SK-N-SH (cell line): Measurements from ENCODE around the gene MGAT5. TPM values are rescaled to one million over a fixed set of nuclear protein-coding genes. Genes with fewer than 3 reads are reported as not detected.

Experiments
- CTCF ChIA-PET: fragments of 300-600, 350-600 bp; formaldehyde crosslinking; extraction: SDS; loops from one replicate; lab custom pipeline; 2021; lab: Yijun Ruan, JAX
- POLR2A ChIA-PET: fragments of 350-600 bp; sonication (Branson Sonifier 250); formaldehyde crosslinking; extraction: SDS; loops from one replicate; lab custom pipeline; 2020; ENCODE audit warnings: antibody characterized with exemption, inconsistent platforms; lab: Yijun Ruan, JAX
- DNase-seq: peaks from one replicate; pipeline ENCODE4 v3.0.0; 2012
- H2AFZ ChIP-seq: fragments of 200-600 bp; sonication (generic); 2 replicates; pipeline ENCODE4 v1.8.1; 2016; ENCODE audit warnings: antibody characterized with exemption, mild to moderate bottlenecking, low read depth
- H3F3A ChIP-seq: fragments of 200-600 bp; sonication (generic); replicated peaks from 2 replicates; pipeline ENCODE3; 2016; ENCODE audit warnings: antibody characterized with exemption, mild to moderate bottlenecking; ENCODE audit not compliant: insufficient read depth
- H3K27ac ChIP-seq, 2 experiments: fragments of 200-500 bp in 1 of 2; fragments of 200-600 bp in 1 of 2; sonication (Bioruptor generic) in 1 of 2; sonication (generic), shearing (Covaris generic) in 1 of 2; 2 replicates each; pipeline versions ENCODE4 v1.5.1 to v1.6.1; 2014 to 2016; ENCODE audit warnings: low read depth in 2 of 2, inconsistent platforms in 1 of 2, low read length in 1 of 2, mild to moderate bottlenecking in 1 of 2, mixed read lengths in 1 of 2
- H3K27me3 ChIP-seq: fragments of 200-600 bp; sonication (generic), shearing (Covaris generic); 2 replicates; pipeline ENCODE4 v1.6.1; 2016; ENCODE audit warnings: mixed run types; ENCODE audit not compliant: insufficient read depth
- H3K36me3 ChIP-seq, 2 experiments: fragments of 200-500 bp in 1 of 2; fragments of 200-600 bp in 1 of 2; sonication (Bioruptor generic) in 1 of 2; sonication (generic) in 1 of 2; replicated peaks in 1 of 2; 2 replicates each; pipeline versions ENCODE3 to v1.5.1; 2014 to 2016; ENCODE audit warnings: low read length in 1 of 2, mild to moderate bottlenecking in 1 of 2; ENCODE audit not compliant: insufficient read depth in 2 of 2, control insufficient read depth in 1 of 2
- H3K4me1 ChIP-seq, 2 experiments: fragments of 200-500 bp in 1 of 2; fragments of 200-600 bp in 1 of 2; sonication (Bioruptor generic) in 1 of 2; sonication (generic), shearing (Covaris generic) in 1 of 2; 2 replicates each; pipeline versions ENCODE4 v1.5.1 to v1.6.1; 2014 to 2016; ENCODE audit warnings: low read depth in 1 of 2, low read length in 1 of 2, mixed run types in 1 of 2; ENCODE audit not compliant: insufficient read depth in 2 of 2, control insufficient read depth in 1 of 2
- H3K4me2 ChIP-seq: fragments of 200-600 bp; sonication (generic), shearing (Covaris generic); 2 replicates; pipeline ENCODE4 v1.6.1; 2017; ENCODE audit warnings: mixed run types
- H3K4me3 ChIP-seq, 2 experiments: fragments of 200-500 bp in 1 of 2; fragments of 200-600 bp in 1 of 2; sonication (Bioruptor generic) in 1 of 2; sonication (generic), shearing (Covaris generic) in 1 of 2; 2 replicates each; pipeline versions ENCODE4 v1.5.1 to v1.8.1; 2014 to 2016; ENCODE audit warnings: low read depth in 2 of 2, inconsistent platforms in 1 of 2, low read length in 1 of 2, mild to moderate bottlenecking in 1 of 2, mixed read lengths in 1 of 2, moderate library complexity in 1 of 2
- H3K79me2 ChIP-seq: fragments of 200-600 bp; sonication (generic); 2 replicates; pipeline ENCODE4 v1.8.1; 2017; ENCODE audit warnings: mild to moderate bottlenecking; ENCODE audit not compliant: insufficient read depth
- H3K9ac ChIP-seq: fragments of 200-600 bp; sonication (generic); 2 replicates; pipeline ENCODE4 v1.6.1; 2017; ENCODE audit warnings: mixed run types
- H3K9me2 ChIP-seq: fragments of 200-600 bp; sonication (generic); 2 replicates; pipeline ENCODE4 v1.6.1; 2017; ENCODE audit warnings: mixed run types
- H3K9me3 ChIP-seq: fragments of 200-600 bp; sonication (generic); 2 replicates; pipeline ENCODE4 v1.6.1; 2017; ENCODE audit warnings: mixed run types, mild to moderate bottlenecking, moderate library complexity
- H4K20me1 ChIP-seq: fragments of 200-600 bp; sonication (generic); 2 replicates; pipeline ENCODE4 v1.6.1; 2017; ENCODE audit warnings: mild to moderate bottlenecking, mixed run types; ENCODE audit not compliant: insufficient read depth
- CHD2 ChIP-seq: fragments of 150-350 bp; IDR thresholded peaks from 2 replicates; pipeline ENCODE4 v1.6.1; 2018; ENCODE audit warnings: low read length; ENCODE audit not compliant: partially characterized antibody
- EP300 ChIP-seq, 2 experiments: IDR thresholded peaks; 2 replicates each; pipeline versions ENCODE4 v1.4.0 to v1.6.1; 2012; ENCODE audit warnings: borderline replicate concordance in 1 of 2, low read depth in 1 of 2, low read length in 1 of 2
- EZH2phosphoT487 ChIP-seq: fragments of 200-600 bp; sonication (generic); IDR thresholded peaks from 2 replicates; pipeline ENCODE4 v1.6.1; 2017; ENCODE audit warnings: low read depth, mixed run types, mild to moderate bottlenecking, antibody characterized with exemption, moderate library complexity, borderline replicate concordance
- GATA2 ChIP-seq: sonication (generic); formaldehyde crosslinking; IDR thresholded peaks from 2 replicates; pipeline ENCODE4 v1.5.0; 2020; ENCODE audit warnings: mild to moderate bottlenecking, missing genetic modification reagents
- JUND ChIP-seq: IDR thresholded peaks from 2 replicates; pipeline ENCODE4 v1.4.0; 2012
- MEF2A ChIP-seq: IDR thresholded peaks from 2 replicates; pipeline ENCODE4 v1.4.0; 2012; ENCODE audit warnings: low read depth, borderline replicate concordance
- MXI1 ChIP-seq: IDR thresholded peaks from 2 replicates; pipeline ENCODE4 v1.6.1; 2012; ENCODE audit warnings: mild to moderate bottlenecking, low read depth, low read length, improper control_type of control experiment
- NFIC ChIP-seq: IDR thresholded peaks from 2 replicates; pipeline ENCODE4 v1.4.0; 2012; ENCODE audit warnings: borderline replicate concordance
- NRF1 ChIP-seq: IDR thresholded peaks from 2 replicates; pipeline ENCODE4 v1.6.1; 2012; ENCODE audit warnings: low read depth, mild to moderate bottlenecking, low read length
- RAD21 ChIP-seq: IDR thresholded peaks from 2 replicates; pipeline ENCODE4 v1.6.1; 2012; ENCODE audit warnings: mild to moderate bottlenecking, low read length
- RCOR1 ChIP-seq: fragments of 150-350 bp; IDR thresholded peaks from 2 replicates; pipeline ENCODE4 v1.6.1; 2017; ENCODE audit warnings: antibody characterized with exemption, low read length
- REST ChIP-seq: IDR thresholded peaks from 2 replicates; pipeline ENCODE4 v1.6.1; 2012; ENCODE audit warnings: mild to moderate bottlenecking, low read depth, low read length, moderate library complexity
- RFX5 ChIP-seq: IDR thresholded peaks from 2 replicates; pipeline ENCODE4 v1.6.1; 2012; ENCODE audit warnings: mild to moderate bottlenecking, improper control_type of control experiment, low read length
- SIN3A ChIP-seq: IDR thresholded peaks from 2 replicates; pipeline ENCODE4 v1.6.1; 2012; ENCODE audit warnings: low read depth, mild to moderate bottlenecking, low read length, moderate library complexity, borderline replicate concordance
- SMC3 ChIP-seq: IDR thresholded peaks from 2 replicates; pipeline ENCODE4 v1.6.1; 2012; ENCODE audit warnings: low read depth, low read length, improper control_type of control experiment
- WGBS: methylation state at CpG from one replicate; pipeline ENCODE4 v1.1.6; 2017; ENCODE audit warnings: low lambda C conversion rate; 5-methylcytosine and 5-hydroxymethylcytosine counted together
- polyA plus RNA-seq, 3 experiments: library from polyadenylated mRNA; depleted of rRNA; stranded (reverse); fragments of >200 nt; gene quantifications; 2 replicates each; pipeline ENCODE4 v1.2.3, GENCODE V29; 2012
- TF ChIP-seq, protein P1 (sequence below): fragments of 150-350 bp; IDR thresholded peaks from 2 replicates; pipeline ENCODE4 v1.6.1; 2016; ENCODE audit warnings: mild to moderate bottlenecking, low read depth, low read length
- TF ChIP-seq, protein P2 (sequence below): IDR thresholded peaks from 2 replicates; pipeline ENCODE4 v1.4.0; 2012; ENCODE audit warnings: low read depth, borderline replicate concordance
- TF ChIP-seq, protein P3 (sequence below): fragments of 200-600 bp; sonication (generic); IDR thresholded peaks from 2 replicates; pipeline ENCODE4 v1.6.1; 2017; ENCODE audit warnings: antibody characterized with exemption, mild to moderate bottlenecking, moderate library complexity

The MGAT5 gene
- polyA plus RNA-seq, 1 of the 3 experiments (the other 2 are of a cell fraction), result 18.2 TPM

DNA sequence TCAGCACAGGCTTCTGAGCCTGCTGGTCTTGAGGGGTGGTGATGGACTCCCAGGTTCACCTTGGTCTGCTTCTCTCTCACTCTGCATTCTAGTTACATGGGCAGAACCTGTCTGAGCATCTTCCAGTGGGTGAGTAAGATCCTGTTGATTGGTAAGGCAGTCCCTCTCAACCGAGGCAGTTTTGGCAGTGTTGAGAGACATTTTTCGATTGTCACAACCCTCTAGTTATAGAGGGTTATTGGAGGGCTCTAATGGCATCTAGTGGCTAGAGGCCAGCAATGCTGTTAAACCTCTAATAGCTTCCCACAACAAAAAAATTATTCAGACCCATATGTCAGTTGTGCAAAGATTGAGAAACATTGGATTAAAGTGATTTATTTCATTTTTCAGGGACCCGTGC is 9.3 kb upstream of the MGAT5 start:
- no peaks in the 10 kb centered on the region for H3K27me3 ChIP-seq
- no peaks in the 10 kb centered on the region for H3K79me2 ChIP-seq
- DNase-seq, result no peak
- TF ChIP-seq RAD21 (peak; percentile 61), SMC3 (peak; percentile 19; the same call in 1 of the 2 replicates), CHD2 (no peak)
- H3K9me3 ChIP-seq, result no peaks in the 10 kb centered on the region
- CTCF ChIA-PET, result interaction anchor here (0.6 to 8.7 kb wide), 56 partner anchors 9 to 365 kb away, joined by 3 to 130 read pairs (median 6); partner anchors contain the start of gene MGAT5
- H2AFZ ChIP-seq, result no peak overlapping the region
- no peaks in the 10 kb centered on the region for H4K20me1 ChIP-seq
- H3K36me3 ChIP-seq, result no peaks in the 10 kb centered on the region
- no peak overlapping the region for H3K4me2 ChIP-seq
- H3K9me2 ChIP-seq, result no peaks in the 10 kb centered on the region
- no peak overlapping the region for H3K4me3 ChIP-seq
- no peaks in the 10 kb centered on the region for H3F3A ChIP-seq
- H3K4me1 ChIP-seq, result peaks cover 6 to 36% of the 10 kb centered on the region in 2 experiments; a peak in 3 of 4 replicates
- peak overlapping the region in 1 of 2 experiments; percentile 82; a peak in 2 of 4 replicates for H3K27ac ChIP-seq
- no peak overlapping the region for H3K9ac ChIP-seq
- WGBS, result 81% methylated on average over 3 of the region's 3 CpGs
- POLR2A ChIA-PET, result interaction anchor here (1.8 to 2.1 kb wide), 2 partner anchors 127 to 167 kb away, joined by 4 to 6 read pairs; no protein-coding TSS in a partner anchor

- H4K20me1 ChIP-seq, result no peaks in the 10 kb centered on the region
- TF ChIP-seq CHD2, result peak; percentile 32
- TF ChIP-seq SIN3A, result no peak
- TF ChIP-seq RFX5, result no peak
- TF ChIP-seq MXI1, result no peak
- TF ChIP-seq, protein P1, sequence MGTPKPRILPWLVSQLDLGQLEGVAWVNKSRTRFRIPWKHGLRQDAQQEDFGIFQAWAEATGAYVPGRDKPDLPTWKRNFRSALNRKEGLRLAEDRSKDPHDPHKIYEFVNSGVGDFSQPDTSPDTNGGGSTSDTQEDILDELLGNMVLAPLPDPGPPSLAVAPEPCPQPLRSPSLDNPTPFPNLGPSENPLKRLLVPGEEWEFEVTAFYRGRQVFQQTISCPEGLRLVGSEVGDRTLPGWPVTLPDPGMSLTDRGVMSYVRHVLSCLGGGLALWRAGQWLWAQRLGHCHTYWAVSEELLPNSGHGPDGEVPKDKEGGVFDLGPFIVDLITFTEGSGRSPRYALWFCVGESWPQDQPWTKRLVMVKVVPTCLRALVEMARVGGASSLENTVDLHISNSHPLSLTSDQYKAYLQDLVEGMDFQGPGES, result no peak
- TF ChIP-seq RCOR1, result 0 out of 2 replicates have a peak, but pooled peaks have one; percentile 13
- TF ChIP-seq REST, result no peak
- no peak; the same call in 1 of the 2 replicates for TF ChIP-seq GATA2 (CRISPR knock-in tag)
- TF ChIP-seq EP300 (IDR thresholded peaks at IDR 0.05; ENCODE audit: borderline replicate concordance in 1 of 2, low read depth in 1 of 2, low read length in 1 of 2), result no peak
- TF ChIP-seq JUND, result no peak
- TF ChIP-seq EZH2phosphoT487, result no peak
- no peak for TF ChIP-seq NRF1
- TF ChIP-seq, protein P2, sequence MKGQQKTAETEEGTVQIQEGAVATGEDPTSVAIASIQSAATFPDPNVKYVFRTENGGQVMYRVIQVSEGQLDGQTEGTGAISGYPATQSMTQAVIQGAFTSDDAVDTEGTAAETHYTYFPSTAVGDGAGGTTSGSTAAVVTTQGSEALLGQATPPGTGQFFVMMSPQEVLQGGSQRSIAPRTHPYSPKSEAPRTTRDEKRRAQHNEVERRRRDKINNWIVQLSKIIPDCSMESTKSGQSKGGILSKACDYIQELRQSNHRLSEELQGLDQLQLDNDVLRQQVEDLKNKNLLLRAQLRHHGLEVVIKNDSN, result no peak
- TF ChIP-seq, protein P3, sequence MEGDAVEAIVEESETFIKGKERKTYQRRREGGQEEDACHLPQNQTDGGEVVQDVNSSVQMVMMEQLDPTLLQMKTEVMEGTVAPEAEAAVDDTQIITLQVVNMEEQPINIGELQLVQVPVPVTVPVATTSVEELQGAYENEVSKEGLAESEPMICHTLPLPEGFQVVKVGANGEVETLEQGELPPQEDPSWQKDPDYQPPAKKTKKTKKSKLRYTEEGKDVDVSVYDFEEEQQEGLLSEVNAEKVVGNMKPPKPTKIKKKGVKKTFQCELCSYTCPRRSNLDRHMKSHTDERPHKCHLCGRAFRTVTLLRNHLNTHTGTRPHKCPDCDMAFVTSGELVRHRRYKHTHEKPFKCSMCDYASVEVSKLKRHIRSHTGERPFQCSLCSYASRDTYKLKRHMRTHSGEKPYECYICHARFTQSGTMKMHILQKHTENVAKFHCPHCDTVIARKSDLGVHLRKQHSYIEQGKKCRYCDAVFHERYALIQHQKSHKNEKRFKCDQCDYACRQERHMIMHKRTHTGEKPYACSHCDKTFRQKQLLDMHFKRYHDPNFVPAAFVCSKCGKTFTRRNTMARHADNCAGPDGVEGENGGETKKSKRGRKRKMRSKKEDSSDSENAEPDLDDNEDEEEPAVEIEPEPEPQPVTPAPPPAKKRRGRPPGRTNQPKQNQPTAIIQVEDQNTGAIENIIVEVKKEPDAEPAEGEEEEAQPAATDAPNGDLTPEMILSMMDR, result peak; percentile 90
- no peak for TF ChIP-seq MEF2A
- TF ChIP-seq NFIC, result no peak
Observed at GRCh38 chr2:134245340-134245984, 8.4 kb upstream of the MGAT5 start.

More at GRCh38 chr2:134245340-134245984, 8.4 kb upstream of the MGAT5 start:
- ChIA-PET CTCF (interaction anchor here (0.5 to 8.7 kb wide), 71 partner anchors 8 to 366 kb away, joined by 3 to 130 read pairs (median 4); partner anchors contain the start of gene MGAT5), POLR2A (interaction anchor here (1.8 to 2.1 kb wide), 2 partner anchors 128 to 166 kb away, joined by 4 to 6 read pairs; no protein-coding TSS in a partner anchor)
- H3K4me2 ChIP-seq, result no peak overlapping the region
- no peaks in the 10 kb centered on the region for H3K9me3 ChIP-seq
- WGBS, result 23% methylated on average over 2 of the region's 2 CpGs
- H3F3A ChIP-seq, result no peaks in the 10 kb centered on the region
- H3K27ac ChIP-seq, result peak overlapping the region in 1 of 2 experiments; percentile 79; a peak in 2 of 4 replicates
- DNase-seq, result peak; percentile 43
- H3K4me3 ChIP-seq, result no peak overlapping the region; a peak in 1 of 4 replicates
- H3K27me3 ChIP-seq, result no peaks in the 10 kb centered on the region
- no peaks in the 10 kb centered on the region for H3K36me3 ChIP-seq
- H3K79me2 ChIP-seq, result no peaks in the 10 kb centered on the region
- no peaks in the 10 kb centered on the region for H3K9me2 ChIP-seq
- no peak overlapping the region for H3K9ac ChIP-seq
- peaks cover 6 to 33% of the 10 kb centered on the region in 2 experiments; a peak in 3 of 4 replicates for H3K4me1 ChIP-seq
- no peak overlapping the region for H2AFZ ChIP-seq
